ENCODE measurements around the gene EYA4.
A peak's percentile ranks its signal among the peaks of the same experiment; 100 is the strongest.

EYA4 gene

DNA sequence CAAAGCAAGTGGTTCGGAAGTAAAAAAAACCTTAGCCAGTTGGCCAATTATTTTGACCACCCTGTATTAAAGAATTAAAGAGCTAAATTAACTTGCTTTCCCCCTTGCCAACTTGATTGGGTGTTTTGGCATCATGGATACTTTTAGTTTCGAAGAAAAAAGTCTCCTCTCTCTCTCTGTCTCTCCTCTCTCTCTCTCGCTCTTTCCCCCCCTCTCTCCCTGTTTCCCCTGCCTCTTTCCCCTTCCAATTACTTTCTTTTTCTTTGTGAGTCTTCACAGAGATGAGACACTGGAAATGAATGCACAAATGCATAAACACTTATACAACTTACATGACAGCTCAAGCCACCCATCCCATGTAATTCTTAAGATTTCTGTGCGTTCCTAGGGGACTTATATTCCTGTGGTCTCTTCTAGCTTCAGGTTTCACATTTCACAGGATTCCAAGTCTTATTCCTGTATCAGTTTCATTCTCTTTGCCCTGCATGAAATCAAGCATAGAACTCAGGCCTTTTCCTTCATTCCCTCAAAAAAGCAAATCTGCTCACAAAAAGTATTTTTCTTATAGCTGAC lies 32.9 kb upstream of the EYA4 start:
- no peak overlapping the region for H3K9ac ChIP-seq (ENCODE audit: low read depth in 1 of 2, low read length in 2 of 2)
- H3K36me3 ChIP-seq (ENCODE audit: control insufficient read depth in 1 of 2, insufficient read depth in 2 of 2, low read length in 2 of 2): no peaks in the 10 kb centered on the region
- peaks cover 0 to 3% of the 10 kb centered on the region in 2 donors for H3K9me3 ChIP-seq (ENCODE audit: control insufficient read depth in 1 of 2, low read length in 2 of 2)
- H3K27ac ChIP-seq (ENCODE audit: low read depth, low read length): no peak overlapping the region
- no peaks in the 10 kb centered on the region for H3K27me3 ChIP-seq (ENCODE audit: control insufficient read depth in 1 of 2, insufficient read depth in 2 of 2, low read length in 2 of 2)
- no peak overlapping the region for H3K4me3 ChIP-seq (ENCODE audit: low read depth in 1 of 2, low read length in 2 of 2)
- H3K4me1 ChIP-seq (ENCODE audit: control insufficient read depth in 1 of 2, insufficient read depth in 2 of 2, low read length in 2 of 2): no peaks in the 10 kb centered on the region

- H3K9ac ChIP-seq (ENCODE audit: low read depth in 1 of 2, low read length in 2 of 2): no peak overlapping the region
- no peaks in the 10 kb centered on the region for H3K36me3 ChIP-seq (ENCODE audit: control insufficient read depth in 1 of 2, insufficient read depth in 2 of 2, low read length in 2 of 2)
- no peaks in the 10 kb centered on the region for H3K4me1 ChIP-seq (ENCODE audit: control insufficient read depth in 1 of 2, insufficient read depth in 2 of 2, low read length in 2 of 2)
- H3K9me3 ChIP-seq (ENCODE audit: control insufficient read depth in 1 of 2, low read length in 2 of 2): peaks cover 0 to 3% of the 10 kb centered on the region in 2 donors
- no peaks in the 10 kb centered on the region for H3K27me3 ChIP-seq (ENCODE audit: control insufficient read depth in 1 of 2, insufficient read depth in 2 of 2, low read length in 2 of 2)
- no peak overlapping the region for H3K4me3 ChIP-seq (ENCODE audit: low read depth in 1 of 2, low read length in 2 of 2)
- H3K27ac ChIP-seq (ENCODE audit: low read depth, low read length): no peak overlapping the region
Observed at GRCh38 chr6:133214267-133214666, 26.9 kb upstream of the EYA4 start.

- H3K27ac ChIP-seq (ENCODE audit: low read depth, low read length): no peak overlapping the region
- no peak overlapping the region for H3K9ac ChIP-seq (ENCODE audit: low read depth in 1 of 2, low read length in 2 of 2)
- H3K27me3 ChIP-seq (ENCODE audit: control insufficient read depth in 1 of 2, insufficient read depth in 2 of 2, low read length in 2 of 2): no peaks in the 10 kb centered on the region
- H3K36me3 ChIP-seq (ENCODE audit: control insufficient read depth in 1 of 2, insufficient read depth in 2 of 2, low read length in 2 of 2): no peaks in the 10 kb centered on the region
- no peaks in the 10 kb centered on the region for H3K4me1 ChIP-seq (ENCODE audit: control insufficient read depth in 1 of 2, insufficient read depth in 2 of 2, low read length in 2 of 2)
- no peaks in the 10 kb centered on the region for H3K9me3 ChIP-seq (ENCODE audit: control insufficient read depth in 1 of 2, low read length in 2 of 2)
- H3K4me3 ChIP-seq (ENCODE audit: low read depth in 1 of 2, low read length in 2 of 2): no peak overlapping the region
Observed at GRCh38 chr6:133218852-133219251, 22.3 kb upstream of the EYA4 start.

DNA sequence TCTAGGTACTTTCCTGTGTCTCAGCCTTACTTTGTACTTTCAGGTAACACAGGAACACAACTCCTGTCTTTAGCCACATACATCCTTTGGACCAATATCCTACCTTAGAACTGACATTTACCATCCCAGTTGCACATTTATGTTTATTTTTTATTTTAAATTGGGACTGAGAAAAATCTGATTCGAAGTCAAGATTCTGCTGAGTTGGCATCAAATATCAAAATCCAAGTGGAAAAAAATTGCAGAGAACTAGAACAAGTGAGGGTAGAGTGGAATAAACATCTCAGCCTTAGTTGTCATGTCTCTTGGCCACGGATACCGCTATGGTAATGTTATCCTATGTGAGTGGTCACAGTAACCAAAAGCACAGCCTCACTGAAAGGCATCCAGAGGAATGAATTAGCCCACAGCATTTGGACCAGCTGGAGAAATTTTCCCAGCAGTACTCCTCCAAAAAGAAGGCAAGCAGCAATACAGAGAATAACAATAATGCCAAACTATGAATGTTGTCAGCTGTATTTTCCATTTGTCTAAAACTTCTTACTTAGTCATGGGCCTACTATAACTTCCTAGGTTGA lies 17.6 kb upstream of the EYA4 start:
- no peaks in the 10 kb centered on the region for H3K36me3 ChIP-seq (ENCODE audit: control insufficient read depth in 1 of 2, insufficient read depth in 2 of 2, low read length in 2 of 2)
- no peak overlapping the region for H3K9ac ChIP-seq (ENCODE audit: low read depth in 1 of 2, low read length in 2 of 2)
- H3K4me1 ChIP-seq (ENCODE audit: control insufficient read depth in 1 of 2, insufficient read depth in 2 of 2, low read length in 2 of 2): no peaks in the 10 kb centered on the region
- H3K9me3 ChIP-seq (ENCODE audit: control insufficient read depth in 1 of 2, low read length in 2 of 2): no peaks in the 10 kb centered on the region
- no peak overlapping the region for H3K4me3 ChIP-seq (ENCODE audit: low read depth in 1 of 2, low read length in 2 of 2)
- no peak overlapping the region for H3K27ac ChIP-seq (ENCODE audit: low read depth, low read length)
- H3K27me3 ChIP-seq (ENCODE audit: control insufficient read depth in 1 of 2, insufficient read depth in 2 of 2, low read length in 2 of 2): no peaks in the 10 kb centered on the region

DNA sequence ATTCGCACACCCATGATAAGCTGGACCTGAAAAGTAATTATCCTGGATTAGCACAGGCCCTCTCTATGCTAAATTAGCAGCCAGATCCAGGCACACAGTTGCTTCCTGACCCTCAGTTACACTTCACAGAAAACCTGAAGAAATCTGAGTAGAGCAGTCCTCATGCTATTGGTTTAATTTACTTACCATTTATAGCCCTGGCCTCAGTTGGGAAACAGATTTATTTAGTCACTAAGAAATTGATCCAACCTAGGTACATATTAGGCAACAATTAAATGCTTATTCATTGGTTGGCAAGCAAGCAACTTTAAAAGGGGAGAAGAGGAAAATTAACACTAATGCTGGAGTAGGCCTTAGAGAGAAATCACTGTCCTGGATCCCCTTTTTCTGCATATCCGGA lies 15.6 kb upstream of the EYA4 start:
- Histone ChIP-seq H3K27me3 (ENCODE audit: control insufficient read depth in 1 of 2, insufficient read depth in 2 of 2, low read length in 2 of 2) (no peaks in the 10 kb centered on the region), H3K4me3 (ENCODE audit: low read depth in 1 of 2, low read length in 2 of 2) (no peak overlapping the region), H3K4me1 (ENCODE audit: control insufficient read depth in 1 of 2, insufficient read depth in 2 of 2, low read length in 2 of 2) (no peaks in the 10 kb centered on the region), H3K9ac (ENCODE audit: low read depth in 1 of 2, low read length in 2 of 2) (no peak overlapping the region), H3K27ac (ENCODE audit: low read depth, low read length) (no peak overlapping the region), H3K36me3 (ENCODE audit: control insufficient read depth in 1 of 2, insufficient read depth in 2 of 2, low read length in 2 of 2) (no peaks in the 10 kb centered on the region), H3K9me3 (ENCODE audit: control insufficient read depth in 1 of 2, low read length in 2 of 2) (no peaks in the 10 kb centered on the region)

GRCh38 chr6:133227344-133227743 lies 13.8 kb upstream of the EYA4 start:
- no peaks in the 10 kb centered on the region for H3K36me3 ChIP-seq (ENCODE audit: control insufficient read depth in 1 of 2, insufficient read depth in 2 of 2, low read length in 2 of 2)

DNA sequence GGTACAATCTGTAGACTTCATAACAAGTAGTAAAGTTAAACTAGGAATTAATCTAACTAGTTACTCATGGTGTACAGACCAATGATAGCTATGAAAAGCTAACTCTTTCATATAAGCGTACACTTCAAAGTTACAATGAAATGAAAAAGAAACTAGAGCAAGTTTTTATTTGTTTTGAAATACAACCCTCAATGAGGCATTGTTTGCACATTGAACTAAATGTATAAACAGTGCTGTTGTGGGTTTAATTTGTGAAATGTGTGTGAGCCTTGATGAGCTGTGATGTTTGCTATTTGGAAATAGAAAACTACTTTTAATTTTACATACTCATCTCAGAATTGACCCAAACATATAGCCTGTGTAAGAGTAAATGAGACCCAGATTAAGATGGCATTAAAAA lies 11.1 kb upstream of the EYA4 start:
- Histone ChIP-seq H3K9ac (ENCODE audit: low read depth in 1 of 2, low read length in 2 of 2) (no peak overlapping the region), H3K36me3 (ENCODE audit: control insufficient read depth in 1 of 2, insufficient read depth in 2 of 2, low read length in 2 of 2) (no peaks in the 10 kb centered on the region), H3K4me1 (ENCODE audit: control insufficient read depth in 1 of 2, insufficient read depth in 2 of 2, low read length in 2 of 2) (no peaks in the 10 kb centered on the region), H3K9me3 (ENCODE audit: control insufficient read depth in 1 of 2, low read length in 2 of 2) (no peaks in the 10 kb centered on the region), H3K27me3 (ENCODE audit: control insufficient read depth in 1 of 2, insufficient read depth in 2 of 2, low read length in 2 of 2) (no peaks in the 10 kb centered on the region), H3K4me3 (ENCODE audit: low read depth in 1 of 2, low read length in 2 of 2) (no peak overlapping the region), H3K27ac (ENCODE audit: low read depth, low read length) (no peak overlapping the region)

More at GRCh38 chr6:133227344-133227743, 13.8 kb upstream of the EYA4 start:
- Histone ChIP-seq H3K4me1 (ENCODE audit: control insufficient read depth in 1 of 2, insufficient read depth in 2 of 2, low read length in 2 of 2) (no peaks in the 10 kb centered on the region), H3K27ac (ENCODE audit: low read depth, low read length) (no peak overlapping the region), H3K4me3 (ENCODE audit: low read depth in 1 of 2, low read length in 2 of 2) (no peak overlapping the region), H3K9ac (ENCODE audit: low read depth in 1 of 2, low read length in 2 of 2) (no peak overlapping the region), H3K9me3 (ENCODE audit: control insufficient read depth in 1 of 2, low read length in 2 of 2) (no peaks in the 10 kb centered on the region), H3K27me3 (ENCODE audit: control insufficient read depth in 1 of 2, insufficient read depth in 2 of 2, low read length in 2 of 2) (no peaks in the 10 kb centered on the region)

GRCh38 chr6:133235221-133235620 lies 5.9 kb upstream of the EYA4 start:
- H3K27ac ChIP-seq (ENCODE audit: low read depth, low read length): no peak overlapping the region
- no peaks in the 10 kb centered on the region for H3K4me1 ChIP-seq (ENCODE audit: control insufficient read depth in 1 of 2, insufficient read depth in 2 of 2, low read length in 2 of 2)
- H3K27me3 ChIP-seq (ENCODE audit: control insufficient read depth in 1 of 2, insufficient read depth in 2 of 2, low read length in 2 of 2): peaks cover 1 to 10% of the 10 kb centered on the region in 2 donors
- H3K9me3 ChIP-seq (ENCODE audit: control insufficient read depth in 1 of 2, low read length in 2 of 2): no peaks in the 10 kb centered on the region
- no peaks in the 10 kb centered on the region for H3K36me3 ChIP-seq (ENCODE audit: control insufficient read depth in 1 of 2, insufficient read depth in 2 of 2, low read length in 2 of 2)
- no peak overlapping the region for H3K9ac ChIP-seq (ENCODE audit: low read depth in 1 of 2, low read length in 2 of 2)
- no peak overlapping the region for H3K4me3 ChIP-seq (ENCODE audit: low read depth in 1 of 2, low read length in 2 of 2)

- Histone ChIP-seq H3K4me1 (ENCODE audit: control insufficient read depth in 1 of 2, insufficient read depth in 2 of 2, low read length in 2 of 2) (no peaks in the 10 kb centered on the region), H3K27ac (ENCODE audit: low read depth, low read length) (no peak overlapping the region), H3K9me3 (ENCODE audit: control insufficient read depth in 1 of 2, low read length in 2 of 2) (no peaks in the 10 kb centered on the region), H3K27me3 (ENCODE audit: control insufficient read depth in 1 of 2, insufficient read depth in 2 of 2, low read length in 2 of 2) (peaks cover 13 to 23% of the 10 kb centered on the region in 2 donors), H3K36me3 (ENCODE audit: control insufficient read depth in 1 of 2, insufficient read depth in 2 of 2, low read length in 2 of 2) (no peaks in the 10 kb centered on the region), H3K9ac (ENCODE audit: low read depth in 1 of 2, low read length in 2 of 2) (no peak overlapping the region), H3K4me3 (ENCODE audit: low read depth in 1 of 2, low read length in 2 of 2) (no peak overlapping the region)
Observed at GRCh38 chr6:133236932-133237331, 4.2 kb upstream of the EYA4 start.

GRCh38 chr6:133240511-133241085 lies 559 bp upstream of the EYA4 start:
- peaks cover 29 to 56% of the 10 kb centered on the region in 2 donors for H3K27me3 ChIP-seq (ENCODE audit: control insufficient read depth in 1 of 2, insufficient read depth in 2 of 2, low read length in 2 of 2)
- H3K4me1 ChIP-seq (ENCODE audit: control insufficient read depth in 1 of 2, insufficient read depth in 2 of 2, low read length in 2 of 2): peaks cover 0 to 3% of the 10 kb centered on the region in 2 donors
- H3K27ac ChIP-seq (ENCODE audit: low read depth, low read length): no peak overlapping the region
- H3K9ac ChIP-seq (ENCODE audit: low read depth in 1 of 2, low read length in 2 of 2): no peak overlapping the region
- peak overlapping the region in 1 of 2 donors; percentile 7 for H3K4me3 ChIP-seq (ENCODE audit: low read depth in 1 of 2, low read length in 2 of 2)
- no peaks in the 10 kb centered on the region for H3K36me3 ChIP-seq (ENCODE audit: control insufficient read depth in 1 of 2, insufficient read depth in 2 of 2, low read length in 2 of 2)
- no peaks in the 10 kb centered on the region for H3K9me3 ChIP-seq (ENCODE audit: control insufficient read depth in 1 of 2, low read length in 2 of 2)
